ENCODE data around the gene TOPAZ1. TPM values are rescaled to one million over a fixed set of nuclear protein-coding genes. Genes with fewer than 3 reads are reported as not detected.

The TOPAZ1 gene
- total and polyA plus RNA-seq, 8 donors: not detected

DNA sequence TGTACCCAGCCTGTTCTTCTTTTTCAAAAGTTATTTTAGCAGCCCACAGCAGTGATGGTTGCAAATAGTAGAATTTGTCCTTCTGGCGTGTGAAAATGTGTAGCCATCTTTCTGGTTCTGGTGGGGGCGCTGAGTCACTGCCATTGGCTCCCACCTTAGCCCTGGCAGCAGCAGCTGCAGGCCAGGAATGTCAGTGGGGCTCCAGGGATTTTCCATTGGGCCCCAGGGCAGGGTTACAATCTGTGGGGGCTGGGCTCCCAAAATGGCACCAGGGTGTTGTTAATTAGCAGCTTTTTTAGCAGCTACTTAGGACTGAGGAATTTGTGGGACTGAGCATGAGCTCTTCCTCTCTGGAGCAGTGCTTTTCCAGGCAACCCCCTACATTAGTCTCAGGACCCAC, 38.9 kb downstream of the TOPAZ1 start:
- intact Hi-C loops (cut with DNase I; ENCODE audit: low total_unique reads): no loop called here
- DNase-seq: no peak
- Histone ChIP-seq H3K9me3 (no peaks in the 10 kb centered on the region), H3K36me3 (no peaks in the 10 kb centered on the region), H3K27ac (no peak overlapping the region), H3K4me1 (no peaks in the 10 kb centered on the region), H3K27me3 (peaks cover 0 to 6% (median 0%) of the 10 kb centered on the region in 3 donors), H3K4me3 (no peak overlapping the region)
- WGBS, 5 donors: 71 to 100% (median 90%) methylated on average over 1 to 2 of the region's 2 CpGs
- no peak for TF ChIP-seq EP300 (IDR thresholded peaks at IDR 0.05)
- no peak for TF ChIP-seq CTCF (IDR thresholded peaks at IDR 0.05)
- no peak for TF ChIP-seq POLR2A (IDR thresholded peaks at IDR 0.05)

GRCh38 chr3:44284949-44285348, 43.3 kb downstream of the TOPAZ1 start:
- WGBS, 5 donors: 90 to 93% (median 91%) methylated on average over 2 of the region's 2 CpGs
- H3K9me3 ChIP-seq: no peaks in the 10 kb centered on the region
- intact Hi-C loops (cut with DNase I; ENCODE audit: low total_unique reads): no loop called here
- no peak overlapping the region for H3K27ac ChIP-seq
- no peak for TF ChIP-seq EP300 (IDR thresholded peaks at IDR 0.05)
- H3K27me3 ChIP-seq: peaks cover 0 to 6% (median 0%) of the 10 kb centered on the region in 3 donors
- no peak for DNase-seq
- no peak overlapping the region for H3K4me3 ChIP-seq
- no peaks in the 10 kb centered on the region for H3K36me3 ChIP-seq
- no peaks in the 10 kb centered on the region for H3K4me1 ChIP-seq

DNA sequence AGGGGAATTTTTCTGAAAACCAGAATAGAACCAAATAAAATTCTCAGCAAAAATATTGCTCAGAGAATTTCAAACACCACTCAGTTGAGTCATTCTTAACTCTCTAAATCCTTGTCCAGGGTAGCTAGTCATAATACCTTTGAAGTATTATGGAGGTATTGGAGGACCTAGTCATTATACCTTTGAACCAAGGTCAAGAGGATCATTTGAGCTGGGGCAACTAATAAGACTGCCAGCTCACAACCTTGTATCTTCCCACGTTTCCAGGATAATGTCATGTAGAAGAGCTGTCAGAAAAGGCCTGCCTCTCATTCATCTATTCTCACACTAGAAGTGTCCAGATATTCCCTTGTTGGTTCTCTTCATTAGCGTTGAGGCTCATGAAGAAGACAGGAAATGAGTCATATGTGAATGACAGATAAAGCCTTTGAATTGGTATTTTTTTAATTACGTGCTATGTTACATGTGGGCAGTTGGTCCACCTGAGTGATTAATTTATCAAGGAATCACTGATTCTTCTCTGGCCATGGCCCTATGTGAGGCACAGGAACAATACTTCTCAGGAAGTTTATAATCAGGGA, 48.3 kb downstream of the TOPAZ1 start:
- no peaks in the 10 kb centered on the region for H3K9me3 ChIP-seq
- TF ChIP-seq EP300 (IDR thresholded peaks at IDR 0.05) (no peak), POLR2AphosphoS5 (IDR thresholded peaks at IDR 0.05) (no peak), POLR2A (IDR thresholded peaks at IDR 0.05) (no peak), CTCF (IDR thresholded peaks at IDR 0.05) (no peak)
- H3K4me3 ChIP-seq: no peak overlapping the region
- no peak for DNase-seq
- intact Hi-C loops (cut with DNase I; ENCODE audit: low total_unique reads): no loop called here
- H3K27me3 ChIP-seq: no peaks in the 10 kb centered on the region
- no peak overlapping the region for H3K27ac ChIP-seq
- no peaks in the 10 kb centered on the region for H3K36me3 ChIP-seq
- no peaks in the 10 kb centered on the region for H3K4me1 ChIP-seq
- WGBS, 5 donors: 56 to 67% (median 65%) methylated on average over 3 of the region's 3 CpGs

- intact Hi-C loops (cut with DNase I; ENCODE audit: low total_unique reads): no loop called here
- Histone ChIP-seq H3K27me3 (no peaks in the 10 kb centered on the region), H3K4me1 (no peaks in the 10 kb centered on the region), H3K4me3 (no peak overlapping the region), H3K9me3 (no peaks in the 10 kb centered on the region), H3K27ac (no peak overlapping the region), H3K36me3 (no peaks in the 10 kb centered on the region)
- no peak for DNase-seq
- 83 to 96% (median 90%) methylated on average over 2 of the region's 2 CpGs for WGBS, 5 donors
- TF ChIP-seq POLR2A (IDR thresholded peaks at IDR 0.05) (no peak), EP300 (IDR thresholded peaks at IDR 0.05) (no peak), CTCF (IDR thresholded peaks at IDR 0.05) (no peak), POLR2AphosphoS5 (IDR thresholded peaks at IDR 0.05) (no peak)
These were observed 50.6 kb downstream of the TOPAZ1 start for GRCh38 chr3:44292276-44292675.

- no peaks in the 10 kb centered on the region for H3K36me3 ChIP-seq
- TF ChIP-seq EP300 (IDR thresholded peaks at IDR 0.05) (no peak), POLR2AphosphoS5 (IDR thresholded peaks at IDR 0.05) (no peak), POLR2A (IDR thresholded peaks at IDR 0.05) (no peak), CTCF (IDR thresholded peaks at IDR 0.05) (no peak)
- no peak for DNase-seq
- 80 to 96% (median 84%) methylated on average over 1 of the region's 1 CpG for WGBS, 5 donors
- no peak overlapping the region for H3K4me3 ChIP-seq
- intact Hi-C loops (cut with DNase I; ENCODE audit: low total_unique reads): no loop called here
- H3K4me1 ChIP-seq: no peaks in the 10 kb centered on the region
- no peaks in the 10 kb centered on the region for H3K27me3 ChIP-seq
- no peak overlapping the region for H3K27ac ChIP-seq
- no peaks in the 10 kb centered on the region for H3K9me3 ChIP-seq
These were observed 51.3 kb downstream of the TOPAZ1 start for GRCh38 chr3:44292947-44293346.

Data from stomach (tissue), 9 donors.